GM12875 (cell line): ENCODE results near the gene MAP4K4.

Experiments used
- H3K4me3 ChIP-seq: one replicate; pipeline ENCODE4 v1.5.1; 2011; ENCODE audit warnings: low read depth, low read length, control low read depth
- TF ChIP-seq, protein P1 (sequence below): IDR thresholded peaks from 2 replicates; pipeline ENCODE4 v1.5.1; 2011; ENCODE audit warnings: low read depth, mild to moderate bottlenecking, control low read depth, inconsistent platforms, low read length, moderate library complexity, borderline replicate concordance; ENCODE audit not compliant: insufficient read depth

The MAP4K4 gene

DNA sequence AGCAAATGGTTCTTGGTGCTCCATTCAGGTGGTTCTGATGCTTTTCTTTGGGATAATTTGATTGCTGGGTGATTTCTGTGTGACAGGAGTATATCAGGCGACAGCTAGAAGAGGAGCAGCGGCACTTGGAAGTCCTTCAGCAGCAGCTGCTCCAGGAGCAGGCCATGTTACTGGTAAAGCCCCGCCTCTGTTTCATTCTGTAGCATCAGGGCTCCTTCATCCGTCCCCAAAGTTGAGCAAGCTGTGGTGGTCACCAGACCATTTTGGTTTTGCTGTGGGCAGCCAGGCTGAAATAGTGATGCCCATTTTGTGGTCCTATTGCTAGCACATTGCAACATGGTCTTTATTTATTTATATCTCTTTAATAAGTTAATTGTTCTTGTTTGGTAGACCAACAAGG lies 161.4 kb downstream of the MAP4K4 start:
- TF ChIP-seq, protein P1, sequence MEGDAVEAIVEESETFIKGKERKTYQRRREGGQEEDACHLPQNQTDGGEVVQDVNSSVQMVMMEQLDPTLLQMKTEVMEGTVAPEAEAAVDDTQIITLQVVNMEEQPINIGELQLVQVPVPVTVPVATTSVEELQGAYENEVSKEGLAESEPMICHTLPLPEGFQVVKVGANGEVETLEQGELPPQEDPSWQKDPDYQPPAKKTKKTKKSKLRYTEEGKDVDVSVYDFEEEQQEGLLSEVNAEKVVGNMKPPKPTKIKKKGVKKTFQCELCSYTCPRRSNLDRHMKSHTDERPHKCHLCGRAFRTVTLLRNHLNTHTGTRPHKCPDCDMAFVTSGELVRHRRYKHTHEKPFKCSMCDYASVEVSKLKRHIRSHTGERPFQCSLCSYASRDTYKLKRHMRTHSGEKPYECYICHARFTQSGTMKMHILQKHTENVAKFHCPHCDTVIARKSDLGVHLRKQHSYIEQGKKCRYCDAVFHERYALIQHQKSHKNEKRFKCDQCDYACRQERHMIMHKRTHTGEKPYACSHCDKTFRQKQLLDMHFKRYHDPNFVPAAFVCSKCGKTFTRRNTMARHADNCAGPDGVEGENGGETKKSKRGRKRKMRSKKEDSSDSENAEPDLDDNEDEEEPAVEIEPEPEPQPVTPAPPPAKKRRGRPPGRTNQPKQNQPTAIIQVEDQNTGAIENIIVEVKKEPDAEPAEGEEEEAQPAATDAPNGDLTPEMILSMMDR, result no peak
- H3K4me3 ChIP-seq, result no peak overlapping the region

DNA sequence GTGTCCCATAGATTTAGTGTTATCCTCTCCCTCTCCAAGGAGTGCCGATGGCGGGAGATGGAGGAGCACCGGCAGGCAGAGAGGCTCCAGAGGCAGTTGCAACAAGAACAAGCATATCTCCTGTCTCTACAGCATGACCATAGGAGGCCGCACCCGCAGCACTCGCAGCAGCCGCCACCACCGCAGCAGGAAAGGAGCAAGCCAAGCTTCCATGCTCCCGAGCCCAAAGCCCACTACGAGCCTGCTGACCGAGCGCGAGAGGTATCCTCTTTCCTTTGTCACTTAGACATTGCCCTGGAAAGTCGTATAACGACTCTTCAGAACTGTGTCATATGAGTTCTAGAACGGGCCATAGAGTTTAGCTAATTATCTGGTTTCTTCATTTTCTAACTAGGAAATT lies 162.1 kb downstream of the MAP4K4 start:
- TF ChIP-seq, protein P1, result no peak
- H3K4me3 ChIP-seq, result no peak overlapping the region

GRCh38 chr2:101860157-101860556 lies 162.7 kb downstream of the MAP4K4 start:
- TF ChIP-seq, protein P1, result no peak
- H3K4me3 ChIP-seq, result no peak overlapping the region

DNA sequence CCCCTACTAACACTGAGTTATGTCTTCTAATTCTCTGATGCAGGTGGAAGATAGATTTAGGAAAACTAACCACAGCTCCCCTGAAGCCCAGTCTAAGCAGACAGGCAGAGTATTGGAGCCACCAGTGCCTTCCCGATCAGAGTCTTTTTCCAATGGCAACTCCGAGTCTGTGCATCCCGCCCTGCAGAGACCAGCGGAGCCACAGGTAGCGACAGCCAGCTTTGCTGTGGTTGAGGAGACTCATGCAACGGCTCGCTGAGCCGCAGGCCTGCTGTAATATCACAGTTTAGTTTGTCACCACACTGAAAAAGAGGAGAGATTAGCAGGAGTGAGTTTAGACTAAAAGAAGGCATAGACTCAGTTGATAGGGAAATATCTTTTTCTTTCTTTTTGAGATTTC lies 163.3 kb downstream of the MAP4K4 start:
- TF ChIP-seq, protein P1, result no peak
- no peak overlapping the region for H3K4me3 ChIP-seq

DNA sequence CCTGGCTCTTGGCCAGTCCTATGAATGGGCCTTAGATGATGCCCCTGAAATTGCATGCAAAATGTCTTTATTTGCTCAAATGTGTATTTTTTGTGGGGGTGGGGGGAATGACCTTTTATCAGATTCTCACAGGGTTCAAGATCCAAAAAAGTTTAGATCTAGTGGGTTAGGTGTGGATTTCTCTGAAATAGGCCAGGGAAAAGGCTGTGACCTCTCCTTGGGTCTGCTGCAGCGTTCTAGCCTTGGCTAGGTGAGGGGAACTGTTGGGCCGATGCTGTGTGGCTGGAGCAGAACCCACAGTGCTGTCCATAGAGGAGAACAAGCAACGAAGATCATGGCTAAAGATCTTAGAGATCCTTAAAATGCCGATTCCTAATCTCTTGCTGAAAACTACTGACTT lies 163.9 kb downstream of the MAP4K4 start:
- no peak overlapping the region for H3K4me3 ChIP-seq

DNA sequence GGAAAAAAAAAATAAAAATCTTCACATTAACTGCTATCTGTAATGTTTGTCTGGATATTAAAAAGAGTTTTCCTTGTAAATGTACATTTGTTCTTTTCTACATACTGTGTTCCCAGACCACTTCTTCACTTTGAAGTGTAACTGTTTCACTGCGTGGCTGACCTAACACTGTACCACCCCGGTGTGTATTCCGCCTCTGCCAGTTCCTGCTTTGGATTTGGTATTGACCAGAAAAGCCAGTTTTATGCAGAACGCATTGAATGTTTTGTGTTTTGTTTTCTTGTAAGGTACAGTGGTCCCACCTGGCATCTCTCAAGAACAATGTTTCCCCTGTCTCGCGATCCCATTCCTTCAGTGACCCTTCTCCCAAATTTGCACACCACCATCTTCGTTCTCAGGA lies 166.0 kb downstream of the MAP4K4 start:
- H3K4me3 ChIP-seq, result no peak overlapping the region
- TF ChIP-seq, protein P1, result no peak

More for the DNA sequence above, 163.9 kb downstream of the MAP4K4 start:
- TF ChIP-seq, protein P1, result no peak

- TF ChIP-seq, protein P1, result no peak
- no peak overlapping the region for H3K4me3 ChIP-seq
These were observed 166.9 kb downstream of the MAP4K4 start for GRCh38 chr2:101864426-101864825.
